B cell (primary cell): ENCODE data around the gene USP1. TPM values are rescaled to one million over a fixed set of nuclear protein-coding genes. Genes with fewer than 3 reads are reported as not detected.

Experiments used
- ATAC-seq: fragments of 200-7000 bp; cut with Tn5 transposase; one replicate; pipeline ENCODE4 v1.10.0; 2021; ENCODE audit warnings: low read depth, mild to moderate bottlenecking, moderate number of reproducible peaks, moderate library complexity
- CTCF ChIA-PET: fragments of 350-600 bp; sonication (Branson Sonifier 250); formaldehyde crosslinking; loops from one replicate; lab custom pipeline; 2021; ENCODE audit warnings: antibody characterized with exemption, inconsistent platforms; lab: Charles Lee
- POLR2A ChIA-PET: fragments of 350-600 bp; sonication (Branson Sonifier 250); formaldehyde crosslinking; loops from one replicate; lab custom pipeline; 2021; ENCODE audit warnings: antibody characterized with exemption; lab: Charles Lee
- DNase-seq: peaks from one replicate; pipeline ENCODE4 v3.0.0; 2013
- H2AFZ ChIP-seq: 2 replicates; pipeline ENCODE4 v1.6.1; 2012; ENCODE audit warnings: mild to moderate bottlenecking, low read depth, low read length; ENCODE audit not compliant: insufficient read depth, poor library complexity, severe bottlenecking
- H3K27ac ChIP-seq, 2 donors: 1 replicate in 1 of 2; 2 replicates in 1 of 2; pipeline ENCODE4 v1.5.1; 2012 to 2013; ENCODE audit warnings: low read length in 2 of 2, mild to moderate bottlenecking in 2 of 2, moderate library complexity in 1 of 2
- H3K27me3 ChIP-seq, 4 experiments: fragments of 200-600 bp in 1 of 4; sonication (generic) in 1 of 4; replicated peaks in 1 of 4; 1 replicate in 2 of 4; 2 replicates in 2 of 4; pipeline versions ENCODE4 v1.6.1 to v1.7.0; 2013 to 2016; ENCODE audit warnings: low read length in 3 of 4, mild to moderate bottlenecking in 2 of 4, mixed read lengths in 1 of 4, moderate library complexity in 1 of 4; ENCODE audit not compliant: insufficient read depth in 4 of 4, control insufficient read depth in 3 of 4; ENCODE audit errors: control extremely low read depth in 1 of 4
- H3K36me3 ChIP-seq, 2 experiments: replicated peaks in 1 of 2; 1 replicate in 1 of 2; 2 replicates in 1 of 2; pipeline versions ENCODE4 v1.6.1 to v1.7.1; 2013; ENCODE audit warnings: low read length in 1 of 2; ENCODE audit not compliant: insufficient read depth in 2 of 2, control insufficient read depth in 1 of 2; ENCODE audit errors: control extremely low read depth in 1 of 2, extremely low read depth in 1 of 2
- H3K4me1 ChIP-seq, 2 donors: fragments of 200-600 bp in 1 of 2; sonication (generic) in 1 of 2; 1 replicate in 1 of 2; 2 replicates in 1 of 2; pipeline versions ENCODE4 v1.5.1 to v1.6.1; 2013 to 2017; ENCODE audit warnings: low read length in 2 of 2; ENCODE audit not compliant: control insufficient read depth in 2 of 2, insufficient read depth in 2 of 2
- H3K4me2 ChIP-seq: replicated peaks from 2 replicates; pipeline ENCODE3; 2012; ENCODE audit warnings: mild to moderate bottlenecking, low read depth, low read length; ENCODE audit not compliant: poor library complexity, severe bottlenecking
- H3K4me3 ChIP-seq, 5 experiments: fragments of 200-600 bp in 1 of 5; sonication (generic) in 1 of 5; 1 replicate in 3 of 5; 2 replicates in 2 of 5; pipeline versions ENCODE4 v1.5.1 to v1.7.0; 2011 to 2016; ENCODE audit warnings: low read length in 4 of 5, mild to moderate bottlenecking in 4 of 5, low read depth in 2 of 5, control low read depth in 1 of 5, moderate library complexity in 1 of 5; ENCODE audit not compliant: insufficient read depth in 1 of 5; ENCODE audit errors: control extremely low read depth in 1 of 5, extremely low read depth in 1 of 5
- H3K79me2 ChIP-seq: fragments of 200-600 bp; sonication (generic); one replicate; pipeline ENCODE4 v1.6.0; 2016; ENCODE audit warnings: low read length; ENCODE audit not compliant: control insufficient read depth, insufficient read depth
- H3K9ac ChIP-seq: fragments of 200-600 bp; sonication (generic); 2 replicates; pipeline ENCODE4 v1.6.1; 2017; ENCODE audit warnings: mild to moderate bottlenecking, low read length, moderate library complexity
- H3K9me3 ChIP-seq, 3 donors: one replicate each; pipeline versions ENCODE4 v1.6.1 to v1.7.1; 2013; ENCODE audit warnings: low read length in 2 of 3; ENCODE audit not compliant: control insufficient read depth in 2 of 3, insufficient read depth in 1 of 3; ENCODE audit errors: control extremely low read depth in 1 of 3
- H4K20me1 ChIP-seq: 2 replicates; pipeline ENCODE4 v1.6.0; 2012; ENCODE audit warnings: mild to moderate bottlenecking, low read length; ENCODE audit not compliant: insufficient read depth, control insufficient read depth, poor library complexity, severe bottlenecking
- H3K27ac Mint-ChIP-seq: one replicate; pipeline ENCODE4 v1.8.0; 2021; ENCODE audit warnings: mixed read lengths
- H3K27me3 Mint-ChIP-seq: one replicate; pipeline ENCODE4 v1.8.0; 2021; ENCODE audit warnings: mixed read lengths
- H3K4me1 Mint-ChIP-seq: one replicate; pipeline ENCODE4 v1.8.0; 2021; ENCODE audit warnings: mixed read lengths
- H3K4me3 Mint-ChIP-seq: one replicate; pipeline ENCODE4 v1.8.0; 2021; ENCODE audit warnings: mixed read lengths
- H3K9me3 Mint-ChIP-seq: one replicate; pipeline ENCODE4 v1.8.0; 2022; ENCODE audit warnings: mixed read lengths; ENCODE audit not compliant: insufficient read depth
- EZH2 ChIP-seq: IDR thresholded peaks from 2 replicates; pipeline ENCODE4 v1.6.1; 2012; ENCODE audit warnings: borderline replicate concordance, low read depth, mild to moderate bottlenecking, moderate library complexity, low read length; ENCODE audit not compliant: insufficient read depth, poor library complexity, severe bottlenecking
- WGBS: methylation state at CpG from one replicate; pipeline ENCODE4 v1.1.5; 2013; ENCODE audit warnings: missing lambda C conversion rate; ENCODE audit not compliant: insufficient coverage; 5-methylcytosine and 5-hydroxymethylcytosine counted together
- intact Hi-C: fragments of 100-400 bp; cut with micrococcal nuclease; formaldehyde crosslinking; loops from one replicate; pipeline ENCODE4 v1.10.0; 2022
- polyA plus RNA-seq: library from polyadenylated mRNA; depleted of rRNA; stranded (reverse); fragments of >200 nt; gene quantifications from 2 replicates; pipeline ENCODE4 v1.2.3, GENCODE V29; 2012
- total RNA-seq, 2 donors: library from RNA; stranded (reverse); fragments of 120-200 nt in 1 of 2; gene quantifications; 1 replicate in 1 of 2; 2 replicates in 1 of 2; pipeline versions ENCODE4 v1.2.3 to v1.2.4, GENCODE V29; 2013 to 2022
- TF ChIP-seq, protein P1 (sequence below): fragments of 200-600 bp; IDR thresholded peaks from one replicate; pipeline ENCODE4 v1.8.0; 2022; ENCODE audit warnings: antibody characterized with exemption, mild to moderate bottlenecking

The USP1 gene
- total and polyA plus RNA-seq, 2 donors (not counting 1 experiment from before 2014, with no cell fraction given): 6.1 to 32.7 TPM

- H3K4me3 ChIP-seq: no peak overlapping the region
- no peak for DNase-seq
- H3K4me2 ChIP-seq: no peak overlapping the region
- TF ChIP-seq EZH2: no peak
- TF ChIP-seq, protein P1, sequence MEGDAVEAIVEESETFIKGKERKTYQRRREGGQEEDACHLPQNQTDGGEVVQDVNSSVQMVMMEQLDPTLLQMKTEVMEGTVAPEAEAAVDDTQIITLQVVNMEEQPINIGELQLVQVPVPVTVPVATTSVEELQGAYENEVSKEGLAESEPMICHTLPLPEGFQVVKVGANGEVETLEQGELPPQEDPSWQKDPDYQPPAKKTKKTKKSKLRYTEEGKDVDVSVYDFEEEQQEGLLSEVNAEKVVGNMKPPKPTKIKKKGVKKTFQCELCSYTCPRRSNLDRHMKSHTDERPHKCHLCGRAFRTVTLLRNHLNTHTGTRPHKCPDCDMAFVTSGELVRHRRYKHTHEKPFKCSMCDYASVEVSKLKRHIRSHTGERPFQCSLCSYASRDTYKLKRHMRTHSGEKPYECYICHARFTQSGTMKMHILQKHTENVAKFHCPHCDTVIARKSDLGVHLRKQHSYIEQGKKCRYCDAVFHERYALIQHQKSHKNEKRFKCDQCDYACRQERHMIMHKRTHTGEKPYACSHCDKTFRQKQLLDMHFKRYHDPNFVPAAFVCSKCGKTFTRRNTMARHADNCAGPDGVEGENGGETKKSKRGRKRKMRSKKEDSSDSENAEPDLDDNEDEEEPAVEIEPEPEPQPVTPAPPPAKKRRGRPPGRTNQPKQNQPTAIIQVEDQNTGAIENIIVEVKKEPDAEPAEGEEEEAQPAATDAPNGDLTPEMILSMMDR: no peak
- H3K4me1 ChIP-seq: no peaks in the 10 kb centered on the region
- no peak overlapping the region for H3K4me3 Mint-ChIP-seq
- peaks cover 8% of the 10 kb centered on the region for H3K9me3 Mint-ChIP-seq
- no peak overlapping the region for H2AFZ ChIP-seq
- no peaks in the 10 kb centered on the region for H3K27me3 Mint-ChIP-seq
- H4K20me1 ChIP-seq: no peaks in the 10 kb centered on the region
- POLR2A ChIA-PET: no interaction called here
- H3K36me3 ChIP-seq: peaks cover 1 to 3% of the 10 kb centered on the region in 2 experiments
- no peak overlapping the region for H3K27ac ChIP-seq
- H3K4me1 Mint-ChIP-seq: no peaks in the 10 kb centered on the region
- no peak for ATAC-seq
- intact Hi-C loops: no loop called here
- H3K27me3 ChIP-seq: no peaks in the 10 kb centered on the region
- H3K9ac ChIP-seq: no peak overlapping the region
- peaks cover 0 to 2% (median 0%) of the 10 kb centered on the region in 3 donors for H3K9me3 ChIP-seq
- no peak overlapping the region for H3K27ac Mint-ChIP-seq
- no peaks in the 10 kb centered on the region for H3K79me2 ChIP-seq
- CTCF ChIA-PET: no interaction called here
Observed at GRCh38 chr1:62467092-62467491, 30.2 kb downstream of the USP1 start.

GRCh38 chr1:62476525-62477219 is 39.8 kb downstream of the USP1 start:
- no peak overlapping the region for H2AFZ ChIP-seq
- H3K4me2 ChIP-seq: no peak overlapping the region
- peaks cover 5 to 6% of the 10 kb centered on the region in 2 experiments for H3K36me3 ChIP-seq
- no CpG with 5 or more reads among the region's 3 CpGs for WGBS
- TF ChIP-seq, protein P1: no peak
- no peak for TF ChIP-seq EZH2
- Mint-ChIP-seq H3K27me3 (no peaks in the 10 kb centered on the region), H3K9me3 (no peaks in the 10 kb centered on the region), H3K4me1 (no peaks in the 10 kb centered on the region), H3K4me3 (no peak overlapping the region), H3K27ac (no peak overlapping the region)
- ATAC-seq (no peak), DNase-seq (no peak)
- H3K27me3 ChIP-seq: no peaks in the 10 kb centered on the region
- CTCF ChIA-PET: interaction anchor here (0.5 kb wide), 1 partner anchor 367 kb away, joined by 3 read pairs; no protein-coding TSS in a partner anchor
- H3K79me2 ChIP-seq: no peaks in the 10 kb centered on the region
- H3K9me3 ChIP-seq: no peaks in the 10 kb centered on the region
- no peak overlapping the region for H3K27ac ChIP-seq
- no peaks in the 10 kb centered on the region for H3K4me1 ChIP-seq
- POLR2A ChIA-PET: no interaction called here
- intact Hi-C loops: no loop called here
- H4K20me1 ChIP-seq: no peaks in the 10 kb centered on the region
- no peak overlapping the region for H3K9ac ChIP-seq
- H3K4me3 ChIP-seq: no peak overlapping the region
